Loucy (cell line): ENCODE results near the gene TBX19.
A peak's percentile ranks its signal among the peaks of the same experiment; 100 is the strongest.

ENCODE experiments used
- H2AFZ ChIP-seq: fragments of 200-600 bp; sonication (generic); 2 replicates; pipeline ENCODE4 v1.6.0; 2016; ENCODE audit warnings: antibody characterized with exemption, mild to moderate bottlenecking, low read length, moderate library complexity
- H3F3A ChIP-seq: fragments of 200-600 bp; 2 replicates; pipeline ENCODE4 v1.6.0; 2016; ENCODE audit warnings: antibody characterized with exemption, low read depth, mild to moderate bottlenecking
- H3K27me3 ChIP-seq: fragments of 200-600 bp; sonication (generic); 2 replicates; pipeline ENCODE4 v1.6.1; 2014; ENCODE audit warnings: low read length, mild to moderate bottlenecking; ENCODE audit not compliant: insufficient read depth, poor library complexity, severe bottlenecking
- H3K36me3 ChIP-seq: fragments of 200-600 bp; sonication (generic); 2 replicates; pipeline ENCODE4 v1.6.1; 2016; ENCODE audit warnings: low read length; ENCODE audit not compliant: insufficient read depth
- H3K4me1 ChIP-seq: fragments of 200-600 bp; sonication (generic); 2 replicates; pipeline ENCODE4 v1.5.1; 2014; ENCODE audit warnings: low read length, mild to moderate bottlenecking; ENCODE audit not compliant: insufficient read depth, poor library complexity, severe bottlenecking
- H3K4me2 ChIP-seq: fragments of 200-600 bp; sonication (generic); 2 replicates; pipeline ENCODE4 v1.6.0; 2014; ENCODE audit warnings: antibody characterized with exemption, low read length, low read depth, mild to moderate bottlenecking; ENCODE audit not compliant: poor library complexity, severe bottlenecking
- H3K4me3 ChIP-seq: fragments of 200-600 bp; sonication (generic); 2 replicates; pipeline ENCODE4 v1.5.1; 2014; ENCODE audit warnings: low read length, mild to moderate bottlenecking, mixed read lengths; ENCODE audit not compliant: poor library complexity, severe bottlenecking
- H3K79me2 ChIP-seq: fragments of 200-600 bp; sonication (generic); 2 replicates; pipeline ENCODE4 v1.6.1; 2014; ENCODE audit warnings: low read length; ENCODE audit not compliant: insufficient read depth
- H3K9ac ChIP-seq: fragments of 200-600 bp; sonication (generic); 2 replicates; pipeline ENCODE4 v1.6.0; 2014; ENCODE audit warnings: mild to moderate bottlenecking, low read depth, low read length, moderate library complexity; ENCODE audit not compliant: poor library complexity, severe bottlenecking
- H3K9me2 ChIP-seq: fragments of 200-600 bp; sonication (generic); replicated peaks from 2 replicates; pipeline ENCODE4 v1.6.1; 2016; ENCODE audit warnings: low read depth, low read length, mixed read lengths
- H3K9me3 ChIP-seq: fragments of 200-600 bp; sonication (generic); 2 replicates; pipeline ENCODE4 v1.6.1; 2014; ENCODE audit warnings: mild to moderate bottlenecking, antibody characterized with exemption, low read length, low read depth; ENCODE audit not compliant: insufficient read depth
- H4K20me1 ChIP-seq: fragments of 200-600 bp; sonication (generic); 2 replicates; pipeline ENCODE4 v1.6.0; 2014; ENCODE audit warnings: antibody characterized with exemption, low read length, mild to moderate bottlenecking; ENCODE audit not compliant: insufficient read depth, poor library complexity, severe bottlenecking
- EZH2phosphoT487 ChIP-seq: fragments of 200-600 bp; IDR thresholded peaks from 2 replicates; pipeline ENCODE4 v1.6.1; 2018; ENCODE audit warnings: antibody characterized with exemption, mild to moderate bottlenecking, moderate library complexity, borderline replicate concordance
- TF ChIP-seq, protein P1 (sequence below): fragments of 200-600 bp; sonication (generic); conservative IDR thresholded peaks from 2 replicates; pipeline ENCODE4 v1.5.1; 2014; ENCODE audit warnings: mild to moderate bottlenecking, antibody characterized with exemption, low read length

The TBX19 gene

GRCh38 chr1:168343566-168343965, 62.9 kb downstream of the TBX19 start:
- H3F3A ChIP-seq: no peaks in the 10 kb centered on the region
- TF ChIP-seq, protein P1, sequence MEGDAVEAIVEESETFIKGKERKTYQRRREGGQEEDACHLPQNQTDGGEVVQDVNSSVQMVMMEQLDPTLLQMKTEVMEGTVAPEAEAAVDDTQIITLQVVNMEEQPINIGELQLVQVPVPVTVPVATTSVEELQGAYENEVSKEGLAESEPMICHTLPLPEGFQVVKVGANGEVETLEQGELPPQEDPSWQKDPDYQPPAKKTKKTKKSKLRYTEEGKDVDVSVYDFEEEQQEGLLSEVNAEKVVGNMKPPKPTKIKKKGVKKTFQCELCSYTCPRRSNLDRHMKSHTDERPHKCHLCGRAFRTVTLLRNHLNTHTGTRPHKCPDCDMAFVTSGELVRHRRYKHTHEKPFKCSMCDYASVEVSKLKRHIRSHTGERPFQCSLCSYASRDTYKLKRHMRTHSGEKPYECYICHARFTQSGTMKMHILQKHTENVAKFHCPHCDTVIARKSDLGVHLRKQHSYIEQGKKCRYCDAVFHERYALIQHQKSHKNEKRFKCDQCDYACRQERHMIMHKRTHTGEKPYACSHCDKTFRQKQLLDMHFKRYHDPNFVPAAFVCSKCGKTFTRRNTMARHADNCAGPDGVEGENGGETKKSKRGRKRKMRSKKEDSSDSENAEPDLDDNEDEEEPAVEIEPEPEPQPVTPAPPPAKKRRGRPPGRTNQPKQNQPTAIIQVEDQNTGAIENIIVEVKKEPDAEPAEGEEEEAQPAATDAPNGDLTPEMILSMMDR: peak; percentile 64
- TF ChIP-seq EZH2phosphoT487: no peak
- no peaks in the 10 kb centered on the region for H3K36me3 ChIP-seq
- H3K27me3 ChIP-seq: no peaks in the 10 kb centered on the region
- H4K20me1 ChIP-seq: no peaks in the 10 kb centered on the region
- no peaks in the 10 kb centered on the region for H3K79me2 ChIP-seq
- H2AFZ ChIP-seq: peak overlapping the region; percentile 42
- no peaks in the 10 kb centered on the region for H3K9me3 ChIP-seq
- H3K9me2 ChIP-seq: no peaks in the 10 kb centered on the region
- H3K4me1 ChIP-seq: peaks cover 11% of the 10 kb centered on the region
- H3K4me3 ChIP-seq: no peak overlapping the region
- H3K4me2 ChIP-seq: no peak overlapping the region
- no peak overlapping the region for H3K9ac ChIP-seq

DNA sequence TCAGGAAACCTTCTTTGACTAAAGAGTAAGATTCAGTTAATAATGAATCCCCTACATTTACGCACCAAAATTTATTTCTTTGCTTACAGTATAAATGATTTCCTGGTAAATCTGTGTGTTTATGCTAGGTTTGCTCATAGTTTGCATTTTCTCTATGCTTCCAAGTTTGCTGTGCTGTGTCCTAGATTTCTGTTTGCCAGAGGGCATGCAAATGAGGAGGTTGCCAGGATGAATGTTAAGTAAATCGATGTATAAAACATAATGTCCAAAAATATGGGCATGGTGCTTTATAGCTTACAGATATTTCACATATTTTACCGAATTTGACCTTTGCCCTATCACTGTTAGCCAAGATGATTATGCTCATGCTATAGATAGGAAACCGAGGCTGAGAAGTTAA, 63.8 kb downstream of the TBX19 start:
- Histone ChIP-seq H3K9me2 (no peaks in the 10 kb centered on the region), H3F3A (no peaks in the 10 kb centered on the region), H4K20me1 (no peaks in the 10 kb centered on the region), H3K4me2 (no peak overlapping the region), H2AFZ (no peak overlapping the region), H3K27me3 (no peaks in the 10 kb centered on the region), H3K36me3 (no peaks in the 10 kb centered on the region), H3K4me3 (no peak overlapping the region), H3K9ac (no peak overlapping the region), H3K79me2 (no peaks in the 10 kb centered on the region), H3K4me1 (peaks cover 11% of the 10 kb centered on the region), H3K9me3 (no peaks in the 10 kb centered on the region)
- TF ChIP-seq EZH2phosphoT487: no peak
- TF ChIP-seq, protein P1: no peak

DNA sequence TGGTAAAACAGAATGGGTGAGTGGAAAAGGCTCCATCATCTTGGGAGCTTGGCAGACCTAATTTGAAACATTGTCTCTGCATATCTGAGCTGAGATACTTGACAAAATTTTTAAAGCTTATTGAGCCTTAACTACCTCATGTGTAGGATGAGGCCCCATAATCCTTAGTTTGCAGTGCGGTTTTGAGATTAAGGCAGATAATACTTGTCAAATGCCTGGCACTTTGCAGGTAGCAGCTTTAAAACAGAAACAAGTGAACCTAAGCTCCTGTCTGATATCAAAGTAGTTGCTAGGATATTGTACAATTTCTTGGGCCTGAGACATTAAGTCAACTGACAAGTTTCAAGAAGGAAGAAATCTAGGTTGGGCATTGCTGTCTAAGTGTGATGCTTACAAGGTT, 65.3 kb downstream of the TBX19 start:
- no peaks in the 10 kb centered on the region for H3K9me3 ChIP-seq
- H2AFZ ChIP-seq: peak overlapping the region; percentile 58; the same call in 1 of the 2 replicates
- no peak overlapping the region for H3K9ac ChIP-seq
- H3K4me1 ChIP-seq: peaks cover 11% of the 10 kb centered on the region
- no peaks in the 10 kb centered on the region for H3K27me3 ChIP-seq
- no peaks in the 10 kb centered on the region for H4K20me1 ChIP-seq
- no peak overlapping the region for H3K4me2 ChIP-seq
- H3K4me3 ChIP-seq: no peak overlapping the region
- no peaks in the 10 kb centered on the region for H3K79me2 ChIP-seq
- no peaks in the 10 kb centered on the region for H3K9me2 ChIP-seq
- H3F3A ChIP-seq: no peaks in the 10 kb centered on the region
- no peaks in the 10 kb centered on the region for H3K36me3 ChIP-seq
- TF ChIP-seq, protein P1: no peak
- no peak for TF ChIP-seq EZH2phosphoT487
